GM23338 (cell line): ENCODE data around the gene WBP2NL. TPM values are rescaled to one million over a fixed set of nuclear protein-coding genes. Genes with fewer than 3 reads are reported as not detected.

Source experiments
- ATAC-seq: fragments of 200-7000 bp; cut with Tn5 transposase; 3 replicates; pipeline ENCODE4 v1.9.1; 2020
- DNase-seq: peaks from one replicate; pipeline ENCODE4 v3.0.0-alpha.2; 2015; ENCODE audit warnings: low spot score
- H2AFZ ChIP-seq: fragments of 200-600 bp; sonication (generic); 2 replicates; pipeline ENCODE4 v1.8.0; 2016; ENCODE audit warnings: antibody characterized with exemption, mild to moderate bottlenecking, moderate library complexity
- H3F3A ChIP-seq: fragments of 200-600 bp; sonication (generic); replicated peaks from 2 replicates; pipeline ENCODE4 v1.8.0; 2017; ENCODE audit warnings: antibody characterized with exemption, mixed run types, low read depth
- H3K27ac ChIP-seq: fragments of 200-600 bp; sonication (generic); 2 replicates; pipeline ENCODE4 v1.6.1; 2016; ENCODE audit warnings: low read depth
- H3K27me3 ChIP-seq: fragments of 200-600 bp; sonication (generic); 2 replicates; pipeline ENCODE4 v1.8.0; 2016; ENCODE audit warnings: mild to moderate bottlenecking, mixed run types, moderate library complexity; ENCODE audit not compliant: insufficient read depth
- H3K36me3 ChIP-seq: fragments of 200-600 bp; sonication (generic); 2 replicates; pipeline ENCODE4 v1.8.0; 2016; ENCODE audit warnings: mild to moderate bottlenecking; ENCODE audit not compliant: insufficient read depth
- H3K4me1 ChIP-seq: fragments of 200-600 bp; sonication (generic); 2 replicates; pipeline ENCODE4 v1.8.0; 2016; ENCODE audit warnings: mild to moderate bottlenecking, moderate library complexity; ENCODE audit not compliant: insufficient read depth
- H3K4me2 ChIP-seq: fragments of 200-600 bp; sonication (generic); 2 replicates; pipeline ENCODE4 v1.7.1; 2017; ENCODE audit warnings: mixed run types
- H3K4me3 ChIP-seq: fragments of 200-600 bp; sonication (generic); 2 replicates; pipeline ENCODE4 v1.6.1; 2016; ENCODE audit warnings: mixed run types
- H3K79me2 ChIP-seq: fragments of 200-600 bp; sonication (generic); replicated peaks from 2 replicates; pipeline ENCODE4 v1.8.0; 2017; ENCODE audit warnings: mild to moderate bottlenecking; ENCODE audit not compliant: insufficient read depth
- H3K9me2 ChIP-seq: fragments of 200-600 bp; sonication (generic); 2 replicates; pipeline ENCODE4 v1.8.0; 2017; ENCODE audit not compliant: insufficient read depth
- H4K20me1 ChIP-seq: fragments of 200-600 bp; sonication (generic); replicated peaks from 2 replicates; pipeline ENCODE4 v1.8.0; 2017; ENCODE audit warnings: mild to moderate bottlenecking; ENCODE audit not compliant: insufficient read depth
- H3K27ac Mint-ChIP-seq: 2 replicates; pipeline ENCODE4 v1.8.0; 2020; ENCODE audit warnings: inconsistent platforms, mild to moderate bottlenecking, moderate library complexity, mixed read lengths
- H3K27me3 Mint-ChIP-seq: 3 replicates; pipeline ENCODE4 v1.8.0; 2022; ENCODE audit warnings: low read depth, mild to moderate bottlenecking, moderate library complexity, mixed read lengths, inconsistent platforms; ENCODE audit not compliant: insufficient read depth, poor library complexity
- H3K36me3 Mint-ChIP-seq: 3 replicates; pipeline ENCODE4 v1.8.0; 2021; ENCODE audit warnings: low read depth, mild to moderate bottlenecking, inconsistent platforms, moderate library complexity, mixed read lengths
- H3K4me1 Mint-ChIP-seq: 3 replicates; pipeline ENCODE4 v1.8.0; 2020; ENCODE audit warnings: mild to moderate bottlenecking, inconsistent platforms, mixed read lengths
- H3K4me3 Mint-ChIP-seq: 3 replicates; pipeline ENCODE4 v1.8.0; 2021; ENCODE audit warnings: moderate library complexity, mild to moderate bottlenecking, inconsistent platforms, mixed read lengths
- H3K9me3 Mint-ChIP-seq: 3 replicates; pipeline ENCODE4 v1.8.0; 2020; ENCODE audit warnings: moderate library complexity, mild to moderate bottlenecking, inconsistent platforms, mixed read lengths
- EZH2 ChIP-seq: fragments of 200-600 bp; sonication (generic); IDR thresholded peaks from one replicate; pipeline ENCODE4 v1.8.0; 2017; ENCODE audit warnings: antibody characterized with exemption, mild to moderate bottlenecking, low read depth; ENCODE audit not compliant: unreplicated experiment
- JUNB ChIP-seq: IDR thresholded peaks from one replicate; pipeline ENCODE4 v1.6.1; 2016; ENCODE audit warnings: antibody characterized with exemption; ENCODE audit not compliant: unreplicated experiment
- NANOG ChIP-seq: IDR thresholded peaks from 2 replicates; pipeline ENCODE4 v1.6.1; 2016; ENCODE audit warnings: antibody characterized with exemption, borderline replicate concordance
- POLR2AphosphoS5 ChIP-seq: IDR thresholded peaks from 2 replicates; pipeline ENCODE4 v1.6.1; 2016; ENCODE audit warnings: antibody characterized with exemption, low read depth
- STAT1 ChIP-seq: IDR thresholded peaks from one replicate; pipeline ENCODE4 v1.6.1; 2016; ENCODE audit warnings: antibody characterized with exemption; ENCODE audit not compliant: unreplicated experiment
- ZNF114 ChIP-seq: fragments of 250-450 bp; sonication (Bioruptor Pico); IDR thresholded peaks from 2 replicates; pipeline ENCODE4 v1.5.0; 2020; ENCODE audit warnings: mild to moderate bottlenecking, moderate library complexity
- polyA plus RNA-seq: library from polyadenylated mRNA; unstranded; fragments of >200 nt; fragmentation: Nextera tagmentation; extraction: Ambion mirVana; gene quantifications from 2 replicates; pipeline ENCODE4 v1.2.1, GENCODE V29; 2016
- total RNA-seq: library from RNA; depleted of rRNA; stranded (reverse); fragments of >200 nt; shearing (Covaris generic); gene quantifications from 2 replicates; pipeline ENCODE4 v1.2.3, GENCODE V29; 2014
- TF ChIP-seq, protein P1 (sequence below): IDR thresholded peaks from one replicate; pipeline ENCODE4 v1.6.1; 2018; ENCODE audit warnings: antibody characterized with exemption; ENCODE audit not compliant: unreplicated experiment
- TF ChIP-seq, protein P2 (sequence below), 2 experiments: fragments of 200-600 bp in 1 of 2; sonication (generic) in 1 of 2; conservative IDR thresholded peaks; 2 replicates each; pipeline versions ENCODE4 v1.5.1 to v1.6.1; 2016 to 2017; ENCODE audit warnings: antibody characterized with exemption in 2 of 2, low read depth in 2 of 2, mild to moderate bottlenecking in 2 of 2, moderate library complexity in 1 of 2
- TF ChIP-seq, protein P3 (sequence below): IDR thresholded peaks from 2 replicates; pipeline ENCODE4 v1.6.1; 2016; ENCODE audit warnings: antibody characterized with exemption
- TF ChIP-seq, protein P4 (sequence below): fragments of 250-450 bp; sonication (Bioruptor Pico); IDR thresholded peaks from 2 replicates; pipeline ENCODE4 v1.5.0; 2020; ENCODE audit warnings: mild to moderate bottlenecking, moderate library complexity

Gene WBP2NL
- total and polyA plus RNA-seq, 2 experiments from 2014 or later: 0.14 TPM; not detected in 1

DNA sequence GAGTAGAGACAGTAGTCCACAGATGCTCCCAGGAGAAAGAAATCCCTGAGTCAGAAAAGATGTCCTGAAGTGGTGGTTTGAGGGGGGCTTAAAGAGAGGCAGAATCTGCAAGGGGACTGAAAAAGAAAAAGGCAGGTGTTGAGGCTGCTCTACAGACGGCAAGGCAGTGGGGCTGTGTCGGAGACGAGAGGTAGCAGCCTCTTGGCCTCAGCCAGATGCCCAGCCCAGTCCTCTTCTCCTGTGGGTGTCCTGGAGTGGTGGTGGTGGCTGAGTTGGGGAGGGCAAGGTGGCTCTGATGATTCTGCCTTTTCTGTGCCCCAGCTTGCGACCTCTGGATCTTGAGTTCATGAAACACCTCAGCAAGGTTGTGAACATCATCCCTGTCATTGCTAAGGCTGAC is 9.3 kb upstream of the WBP2NL start:
- Histone ChIP-seq H3K36me3 (no peaks in the 10 kb centered on the region), H3F3A (no peaks in the 10 kb centered on the region), H3K27me3 (no peaks in the 10 kb centered on the region), H3K9me2 (no peaks in the 10 kb centered on the region), H3K27ac (no peak overlapping the region), H2AFZ (no peak overlapping the region), H3K79me2 (no peaks in the 10 kb centered on the region), H3K4me3 (no peak overlapping the region), H3K4me1 (no peaks in the 10 kb centered on the region), H4K20me1 (no peaks in the 10 kb centered on the region), H3K4me2 (no peak overlapping the region)
- no peak overlapping the region for H3K27ac Mint-ChIP-seq
- H3K9me3 Mint-ChIP-seq: no peaks in the 10 kb centered on the region; the same call in 2 of the 3 replicates
- H3K4me1 Mint-ChIP-seq: no peaks in the 10 kb centered on the region
- H3K27me3 Mint-ChIP-seq: no peaks in the 10 kb centered on the region
- no peak overlapping the region for H3K4me3 Mint-ChIP-seq
- TF ChIP-seq, protein P1, sequence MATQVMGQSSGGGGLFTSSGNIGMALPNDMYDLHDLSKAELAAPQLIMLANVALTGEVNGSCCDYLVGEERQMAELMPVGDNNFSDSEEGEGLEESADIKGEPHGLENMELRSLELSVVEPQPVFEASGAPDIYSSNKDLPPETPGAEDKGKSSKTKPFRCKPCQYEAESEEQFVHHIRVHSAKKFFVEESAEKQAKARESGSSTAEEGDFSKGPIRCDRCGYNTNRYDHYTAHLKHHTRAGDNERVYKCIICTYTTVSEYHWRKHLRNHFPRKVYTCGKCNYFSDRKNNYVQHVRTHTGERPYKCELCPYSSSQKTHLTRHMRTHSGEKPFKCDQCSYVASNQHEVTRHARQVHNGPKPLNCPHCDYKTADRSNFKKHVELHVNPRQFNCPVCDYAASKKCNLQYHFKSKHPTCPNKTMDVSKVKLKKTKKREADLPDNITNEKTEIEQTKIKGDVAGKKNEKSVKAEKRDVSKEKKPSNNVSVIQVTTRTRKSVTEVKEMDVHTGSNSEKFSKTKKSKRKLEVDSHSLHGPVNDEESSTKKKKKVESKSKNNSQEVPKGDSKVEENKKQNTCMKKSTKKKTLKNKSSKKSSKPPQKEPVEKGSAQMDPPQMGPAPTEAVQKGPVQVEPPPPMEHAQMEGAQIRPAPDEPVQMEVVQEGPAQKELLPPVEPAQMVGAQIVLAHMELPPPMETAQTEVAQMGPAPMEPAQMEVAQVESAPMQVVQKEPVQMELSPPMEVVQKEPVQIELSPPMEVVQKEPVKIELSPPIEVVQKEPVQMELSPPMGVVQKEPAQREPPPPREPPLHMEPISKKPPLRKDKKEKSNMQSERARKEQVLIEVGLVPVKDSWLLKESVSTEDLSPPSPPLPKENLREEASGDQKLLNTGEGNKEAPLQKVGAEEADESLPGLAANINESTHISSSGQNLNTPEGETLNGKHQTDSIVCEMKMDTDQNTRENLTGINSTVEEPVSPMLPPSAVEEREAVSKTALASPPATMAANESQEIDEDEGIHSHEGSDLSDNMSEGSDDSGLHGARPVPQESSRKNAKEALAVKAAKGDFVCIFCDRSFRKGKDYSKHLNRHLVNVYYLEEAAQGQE: no peak
- ATAC-seq (no peak), DNase-seq (no peak)
- H3K36me3 Mint-ChIP-seq: peaks cover 23% of the 10 kb centered on the region

DNA sequence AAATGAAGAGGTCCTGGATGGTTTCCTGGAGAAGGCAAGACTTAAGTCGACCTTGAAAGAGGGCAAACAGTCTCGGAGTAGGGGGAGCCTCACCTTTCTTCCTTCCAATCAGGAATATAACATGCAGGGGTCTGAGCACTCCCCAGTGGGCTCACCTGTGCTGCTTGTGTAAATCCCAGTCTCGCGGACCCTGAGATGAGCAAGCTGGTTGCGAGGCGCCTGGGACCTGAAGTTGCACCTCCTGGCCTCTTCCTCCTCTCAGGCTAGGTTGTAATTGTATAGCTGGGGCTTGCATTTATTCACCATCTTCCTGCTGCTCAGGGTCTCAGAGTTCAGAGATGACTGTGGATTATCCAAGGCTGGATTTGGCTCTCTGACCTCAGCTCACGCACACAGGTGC is 7.5 kb upstream of the WBP2NL start:
- Histone ChIP-seq H3K36me3 (no peaks in the 10 kb centered on the region), H3K4me3 (no peak overlapping the region), H3K27me3 (no peaks in the 10 kb centered on the region), H2AFZ (no peak overlapping the region), H3K79me2 (no peaks in the 10 kb centered on the region), H3K9me2 (no peaks in the 10 kb centered on the region), H3F3A (no peaks in the 10 kb centered on the region), H3K27ac (no peak overlapping the region), H3K4me2 (no peak overlapping the region), H3K4me1 (no peaks in the 10 kb centered on the region), H4K20me1 (no peaks in the 10 kb centered on the region; the same call in 1 of the 2 replicates)
- Mint-ChIP-seq H3K27me3 (no peaks in the 10 kb centered on the region), H3K9me3 (no peaks in the 10 kb centered on the region), H3K36me3 (peaks cover 30% of the 10 kb centered on the region), H3K27ac (no peak overlapping the region), H3K4me1 (no peaks in the 10 kb centered on the region), H3K4me3 (no peak overlapping the region)
- no peak for DNase-seq
- no peak for ATAC-seq
- TF ChIP-seq, protein P2, sequence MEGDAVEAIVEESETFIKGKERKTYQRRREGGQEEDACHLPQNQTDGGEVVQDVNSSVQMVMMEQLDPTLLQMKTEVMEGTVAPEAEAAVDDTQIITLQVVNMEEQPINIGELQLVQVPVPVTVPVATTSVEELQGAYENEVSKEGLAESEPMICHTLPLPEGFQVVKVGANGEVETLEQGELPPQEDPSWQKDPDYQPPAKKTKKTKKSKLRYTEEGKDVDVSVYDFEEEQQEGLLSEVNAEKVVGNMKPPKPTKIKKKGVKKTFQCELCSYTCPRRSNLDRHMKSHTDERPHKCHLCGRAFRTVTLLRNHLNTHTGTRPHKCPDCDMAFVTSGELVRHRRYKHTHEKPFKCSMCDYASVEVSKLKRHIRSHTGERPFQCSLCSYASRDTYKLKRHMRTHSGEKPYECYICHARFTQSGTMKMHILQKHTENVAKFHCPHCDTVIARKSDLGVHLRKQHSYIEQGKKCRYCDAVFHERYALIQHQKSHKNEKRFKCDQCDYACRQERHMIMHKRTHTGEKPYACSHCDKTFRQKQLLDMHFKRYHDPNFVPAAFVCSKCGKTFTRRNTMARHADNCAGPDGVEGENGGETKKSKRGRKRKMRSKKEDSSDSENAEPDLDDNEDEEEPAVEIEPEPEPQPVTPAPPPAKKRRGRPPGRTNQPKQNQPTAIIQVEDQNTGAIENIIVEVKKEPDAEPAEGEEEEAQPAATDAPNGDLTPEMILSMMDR (conservative IDR thresholded peaks at IDR 0.05; ENCODE audit: low read depth in 2 of 2): no peak
- TF ChIP-seq NANOG: no peak
- TF ChIP-seq STAT1: no peak
- TF ChIP-seq, protein P3, sequence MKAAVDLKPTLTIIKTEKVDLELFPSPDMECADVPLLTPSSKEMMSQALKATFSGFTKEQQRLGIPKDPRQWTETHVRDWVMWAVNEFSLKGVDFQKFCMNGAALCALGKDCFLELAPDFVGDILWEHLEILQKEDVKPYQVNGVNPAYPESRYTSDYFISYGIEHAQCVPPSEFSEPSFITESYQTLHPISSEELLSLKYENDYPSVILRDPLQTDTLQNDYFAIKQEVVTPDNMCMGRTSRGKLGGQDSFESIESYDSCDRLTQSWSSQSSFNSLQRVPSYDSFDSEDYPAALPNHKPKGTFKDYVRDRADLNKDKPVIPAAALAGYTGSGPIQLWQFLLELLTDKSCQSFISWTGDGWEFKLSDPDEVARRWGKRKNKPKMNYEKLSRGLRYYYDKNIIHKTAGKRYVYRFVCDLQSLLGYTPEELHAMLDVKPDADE: no peak
- TF ChIP-seq ZNF114 (CRISPR knock-in tag): no peak
- TF ChIP-seq EZH2: no peak
- no peak for TF ChIP-seq POLR2AphosphoS5
- TF ChIP-seq, protein P4, sequence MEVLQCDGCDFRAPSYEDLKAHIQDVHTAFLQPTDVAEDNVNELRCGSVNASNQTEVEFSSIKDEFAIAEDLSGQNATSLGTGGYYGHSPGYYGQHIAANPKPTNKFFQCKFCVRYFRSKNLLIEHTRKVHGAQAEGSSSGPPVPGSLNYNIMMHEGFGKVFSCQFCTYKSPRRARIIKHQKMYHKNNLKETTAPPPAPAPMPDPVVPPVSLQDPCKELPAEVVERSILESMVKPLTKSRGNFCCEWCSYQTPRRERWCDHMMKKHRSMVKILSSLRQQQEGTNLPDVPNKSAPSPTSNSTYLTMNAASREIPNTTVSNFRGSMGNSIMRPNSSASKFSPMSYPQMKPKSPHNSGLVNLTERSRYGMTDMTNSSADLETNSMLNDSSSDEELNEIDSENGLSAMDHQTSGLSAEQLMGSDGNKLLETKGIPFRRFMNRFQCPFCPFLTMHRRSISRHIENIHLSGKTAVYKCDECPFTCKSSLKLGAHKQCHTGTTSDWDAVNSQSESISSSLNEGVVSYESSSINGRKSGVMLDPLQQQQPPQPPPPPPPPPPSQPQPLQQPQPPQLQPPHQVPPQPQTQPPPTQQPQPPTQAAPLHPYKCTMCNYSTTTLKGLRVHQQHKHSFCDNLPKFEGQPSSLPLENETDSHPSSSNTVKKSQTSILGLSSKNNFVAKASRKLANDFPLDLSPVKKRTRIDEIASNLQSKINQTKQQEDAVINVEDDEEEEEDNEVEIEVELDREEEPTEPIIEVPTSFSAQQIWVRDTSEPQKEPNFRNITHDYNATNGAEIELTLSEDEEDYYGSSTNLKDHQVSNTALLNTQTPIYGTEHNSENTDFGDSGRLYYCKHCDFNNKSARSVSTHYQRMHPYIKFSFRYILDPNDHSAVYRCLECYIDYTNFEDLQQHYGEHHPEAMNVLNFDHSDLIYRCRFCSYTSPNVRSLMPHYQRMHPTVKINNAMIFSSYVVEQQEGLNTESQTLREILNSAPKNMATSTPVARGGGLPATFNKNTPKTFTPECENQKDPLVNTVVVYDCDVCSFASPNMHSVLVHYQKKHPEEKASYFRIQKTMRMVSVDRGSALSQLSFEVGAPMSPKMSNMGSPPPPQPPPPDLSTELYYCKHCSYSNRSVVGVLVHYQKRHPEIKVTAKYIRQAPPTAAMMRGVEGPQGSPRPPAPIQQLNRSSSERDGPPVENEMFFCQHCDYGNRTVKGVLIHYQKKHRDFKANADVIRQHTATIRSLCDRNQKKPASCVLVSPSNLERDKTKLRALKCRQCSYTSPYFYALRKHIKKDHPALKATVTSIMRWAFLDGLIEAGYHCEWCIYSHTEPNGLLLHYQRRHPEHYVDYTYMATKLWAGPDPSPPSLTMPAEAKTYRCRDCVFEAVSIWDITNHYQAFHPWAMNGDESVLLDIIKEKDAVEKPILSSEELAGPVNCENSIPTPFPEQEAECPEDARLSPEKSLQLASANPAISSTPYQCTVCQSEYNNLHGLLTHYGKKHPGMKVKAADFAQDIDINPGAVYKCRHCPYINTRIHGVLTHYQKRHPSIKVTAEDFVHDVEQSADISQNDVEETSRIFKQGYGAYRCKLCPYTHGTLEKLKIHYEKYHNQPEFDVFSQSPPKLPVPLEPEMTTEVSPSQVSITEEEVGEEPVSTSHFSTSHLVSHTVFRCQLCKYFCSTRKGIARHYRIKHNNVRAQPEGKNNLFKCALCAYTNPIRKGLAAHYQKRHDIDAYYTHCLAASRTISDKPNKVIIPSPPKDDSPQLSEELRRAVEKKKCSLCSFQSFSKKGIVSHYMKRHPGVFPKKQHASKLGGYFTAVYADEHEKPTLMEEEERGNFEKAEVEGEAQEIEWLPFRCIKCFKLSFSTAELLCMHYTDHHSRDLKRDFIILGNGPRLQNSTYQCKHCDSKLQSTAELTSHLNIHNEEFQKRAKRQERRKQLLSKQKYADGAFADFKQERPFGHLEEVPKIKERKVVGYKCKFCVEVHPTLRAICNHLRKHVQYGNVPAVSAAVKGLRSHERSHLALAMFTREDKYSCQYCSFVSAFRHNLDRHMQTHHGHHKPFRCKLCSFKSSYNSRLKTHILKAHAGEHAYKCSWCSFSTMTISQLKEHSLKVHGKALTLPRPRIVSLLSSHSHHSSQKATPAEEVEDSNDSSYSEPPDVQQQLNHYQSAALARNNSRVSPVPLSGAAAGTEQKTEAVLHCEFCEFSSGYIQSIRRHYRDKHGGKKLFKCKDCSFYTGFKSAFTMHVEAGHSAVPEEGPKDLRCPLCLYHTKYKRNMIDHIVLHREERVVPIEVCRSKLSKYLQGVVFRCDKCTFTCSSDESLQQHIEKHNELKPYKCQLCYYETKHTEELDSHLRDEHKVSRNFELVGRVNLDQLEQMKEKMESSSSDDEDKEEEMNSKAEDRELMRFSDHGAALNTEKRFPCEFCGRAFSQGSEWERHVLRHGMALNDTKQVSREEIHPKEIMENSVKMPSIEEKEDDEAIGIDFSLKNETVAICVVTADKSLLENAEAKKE (CRISPR knock-in tag): no peak
- TF ChIP-seq JUNB: no peak
